Loucy (cell line): ENCODE results near the gene ADRA1B.

ENCODE experiments used
- H2AFZ ChIP-seq: fragments of 200-600 bp; sonication (generic); 2 replicates; pipeline ENCODE4 v1.6.0; 2016; ENCODE audit warnings: antibody characterized with exemption, mild to moderate bottlenecking, low read length, moderate library complexity
- H3F3A ChIP-seq: fragments of 200-600 bp; 2 replicates; pipeline ENCODE4 v1.6.0; 2016; ENCODE audit warnings: antibody characterized with exemption, low read depth, mild to moderate bottlenecking
- H3K27me3 ChIP-seq: fragments of 200-600 bp; sonication (generic); 2 replicates; pipeline ENCODE4 v1.6.1; 2014; ENCODE audit warnings: low read length, mild to moderate bottlenecking; ENCODE audit not compliant: insufficient read depth, poor library complexity, severe bottlenecking
- H3K36me3 ChIP-seq: fragments of 200-600 bp; sonication (generic); 2 replicates; pipeline ENCODE4 v1.6.1; 2016; ENCODE audit warnings: low read length; ENCODE audit not compliant: insufficient read depth
- H3K4me1 ChIP-seq: fragments of 200-600 bp; sonication (generic); 2 replicates; pipeline ENCODE4 v1.5.1; 2014; ENCODE audit warnings: low read length, mild to moderate bottlenecking; ENCODE audit not compliant: insufficient read depth, poor library complexity, severe bottlenecking
- H3K4me2 ChIP-seq: fragments of 200-600 bp; sonication (generic); 2 replicates; pipeline ENCODE4 v1.6.0; 2014; ENCODE audit warnings: antibody characterized with exemption, low read length, low read depth, mild to moderate bottlenecking; ENCODE audit not compliant: poor library complexity, severe bottlenecking
- H3K4me3 ChIP-seq: fragments of 200-600 bp; sonication (generic); 2 replicates; pipeline ENCODE4 v1.5.1; 2014; ENCODE audit warnings: low read length, mild to moderate bottlenecking, mixed read lengths; ENCODE audit not compliant: poor library complexity, severe bottlenecking
- H3K79me2 ChIP-seq: fragments of 200-600 bp; sonication (generic); 2 replicates; pipeline ENCODE4 v1.6.1; 2014; ENCODE audit warnings: low read length; ENCODE audit not compliant: insufficient read depth
- H3K9ac ChIP-seq: fragments of 200-600 bp; sonication (generic); 2 replicates; pipeline ENCODE4 v1.6.0; 2014; ENCODE audit warnings: mild to moderate bottlenecking, low read depth, low read length, moderate library complexity; ENCODE audit not compliant: poor library complexity, severe bottlenecking
- H3K9me2 ChIP-seq: fragments of 200-600 bp; sonication (generic); replicated peaks from 2 replicates; pipeline ENCODE4 v1.6.1; 2016; ENCODE audit warnings: low read depth, low read length, mixed read lengths
- H3K9me3 ChIP-seq: fragments of 200-600 bp; sonication (generic); 2 replicates; pipeline ENCODE4 v1.6.1; 2014; ENCODE audit warnings: mild to moderate bottlenecking, antibody characterized with exemption, low read length, low read depth; ENCODE audit not compliant: insufficient read depth
- H4K20me1 ChIP-seq: fragments of 200-600 bp; sonication (generic); 2 replicates; pipeline ENCODE4 v1.6.0; 2014; ENCODE audit warnings: antibody characterized with exemption, low read length, mild to moderate bottlenecking; ENCODE audit not compliant: insufficient read depth, poor library complexity, severe bottlenecking
- CTCF ChIP-seq: fragments of 200-600 bp; sonication (generic); conservative IDR thresholded peaks from 2 replicates; pipeline ENCODE4 v1.5.1; 2014; ENCODE audit warnings: mild to moderate bottlenecking, antibody characterized with exemption, low read length
- EZH2phosphoT487 ChIP-seq: fragments of 200-600 bp; IDR thresholded peaks from 2 replicates; pipeline ENCODE4 v1.6.1; 2018; ENCODE audit warnings: antibody characterized with exemption, mild to moderate bottlenecking, moderate library complexity, borderline replicate concordance

ADRA1B gene

DNA sequence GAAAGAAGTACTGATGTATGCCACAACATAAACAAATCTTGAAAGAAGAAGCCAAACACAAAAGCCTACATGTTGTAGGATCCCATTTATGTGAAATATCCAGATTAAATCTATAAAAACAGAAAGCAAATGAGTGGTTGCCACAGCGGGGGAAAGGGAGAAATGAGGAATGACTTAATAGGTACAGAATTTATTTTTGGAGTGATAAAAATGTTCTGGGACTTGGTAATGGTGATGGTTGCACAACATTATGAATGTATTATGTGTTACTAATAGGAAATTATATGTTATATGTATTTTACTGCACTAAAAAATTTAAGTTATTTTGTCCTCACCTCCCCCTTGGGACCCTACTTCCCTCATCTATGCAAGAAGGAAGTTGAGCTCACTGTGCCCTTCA is 76.3 kb downstream of the ADRA1B start:
- Histone ChIP-seq H3K79me2 (no peaks in the 10 kb centered on the region), H3K27me3 (no peaks in the 10 kb centered on the region), H3K9me3 (no peaks in the 10 kb centered on the region), H3K4me2 (no peak overlapping the region), H3K9ac (no peak overlapping the region), H3K9me2 (no peaks in the 10 kb centered on the region), H3K36me3 (no peaks in the 10 kb centered on the region), H3K4me1 (no peaks in the 10 kb centered on the region), H3K4me3 (no peak overlapping the region), H3F3A (no peaks in the 10 kb centered on the region), H2AFZ (no peak overlapping the region), H4K20me1 (no peaks in the 10 kb centered on the region)
- TF ChIP-seq CTCF (no peak), EZH2phosphoT487 (no peak)

DNA sequence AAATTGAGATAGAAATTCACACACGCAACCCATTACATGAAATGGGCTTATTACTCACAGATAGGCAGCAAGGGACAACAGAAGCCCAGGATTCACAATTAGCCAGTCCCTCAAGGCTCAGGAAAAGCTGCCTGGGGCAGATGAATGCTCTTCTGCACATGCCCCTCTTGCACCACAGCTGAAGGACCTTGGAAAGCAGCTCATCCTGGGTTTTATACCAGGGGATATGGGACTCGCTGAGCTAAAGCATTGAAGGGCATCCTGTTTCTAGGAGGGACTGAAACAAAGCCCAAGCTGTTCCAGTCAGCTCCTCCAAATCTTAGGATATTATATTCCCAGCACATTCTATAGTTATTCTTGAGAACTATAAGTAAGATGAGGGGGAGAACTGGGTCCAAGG is 76.9 kb downstream of the ADRA1B start:
- H3K9ac ChIP-seq: no peak overlapping the region
- H3K4me3 ChIP-seq: no peak overlapping the region
- H4K20me1 ChIP-seq: no peaks in the 10 kb centered on the region
- no peaks in the 10 kb centered on the region for H3K79me2 ChIP-seq
- no peaks in the 10 kb centered on the region for H3K4me1 ChIP-seq
- H3F3A ChIP-seq: no peaks in the 10 kb centered on the region
- H3K36me3 ChIP-seq: no peaks in the 10 kb centered on the region
- H3K9me3 ChIP-seq: no peaks in the 10 kb centered on the region
- no peak overlapping the region for H3K4me2 ChIP-seq
- no peak overlapping the region for H2AFZ ChIP-seq
- H3K27me3 ChIP-seq: no peaks in the 10 kb centered on the region
- H3K9me2 ChIP-seq: no peaks in the 10 kb centered on the region
- TF ChIP-seq CTCF: no peak
- no peak for TF ChIP-seq EZH2phosphoT487

GRCh38 chr5:159995907-159996306 is 79.6 kb downstream of the ADRA1B start:
- Histone ChIP-seq H3K27me3 (no peaks in the 10 kb centered on the region), H3K9ac (no peak overlapping the region), H3K36me3 (no peaks in the 10 kb centered on the region), H3K4me1 (no peaks in the 10 kb centered on the region), H4K20me1 (no peaks in the 10 kb centered on the region), H3K9me2 (no peaks in the 10 kb centered on the region), H3K4me3 (no peak overlapping the region), H2AFZ (no peak overlapping the region), H3F3A (no peaks in the 10 kb centered on the region), H3K79me2 (no peaks in the 10 kb centered on the region), H3K4me2 (no peak overlapping the region), H3K9me3 (no peaks in the 10 kb centered on the region)
- no peak for TF ChIP-seq CTCF
- TF ChIP-seq EZH2phosphoT487: no peak
